Stomach (tissue), 9 donors: Measurements from ENCODE around the gene TIGAR. TPM values are rescaled to one million over a fixed set of nuclear protein-coding genes. Genes with fewer than 3 reads are reported as not detected.

Experiments
- DNase-seq, 2 donors: peaks; one replicate each; pipeline versions ENCODE4 v3.0.0 to v3.0.0-alpha.2; 2013 to 2019
- H3K27ac ChIP-seq, 5 donors: fragments of 200-600 bp in 4 of 5; sonication (generic) in 4 of 5; one replicate each; pipeline ENCODE4 v1.5.1; 2013 to 2019; ENCODE audit warnings: mild to moderate bottlenecking in 1 of 5, moderate library complexity in 1 of 5
- H3K27me3 ChIP-seq, 3 donors: fragments of 200-600 bp; sonication (generic); one replicate each; pipeline ENCODE4 v1.5.1; 2017 to 2019; ENCODE audit warnings: mixed run types in 1 of 3
- H3K36me3 ChIP-seq, 4 donors: fragments of 200-600 bp; sonication (generic); 1 replicate in 3 of 4; 2 replicates in 1 of 4; pipeline ENCODE4 v1.5.1; 2016 to 2019
- H3K4me1 ChIP-seq, 4 donors: fragments of 200-600 bp; sonication (generic); one replicate each; pipeline ENCODE4 v1.5.1; 2016 to 2019
- H3K4me3 ChIP-seq, 4 donors: fragments of 200-600 bp; sonication (generic) in 3 of 4; one replicate each; pipeline ENCODE4 v1.5.1; 2016 to 2019; ENCODE audit warnings: mild to moderate bottlenecking in 1 of 4
- H3K9me3 ChIP-seq, 4 donors: fragments of 200-600 bp; sonication (generic); one replicate each; pipeline ENCODE4 v1.5.1; 2016 to 2019
- CTCF ChIP-seq, 7 experiments: fragments of 450-650 bp in 4 of 7; fragments of 200-600 bp in 3 of 7; sonication (generic) in 3 of 7; IDR thresholded peaks; one replicate each; pipeline ENCODE4 v1.5.1; 2016 to 2019; ENCODE audit warnings: antibody characterized with exemption in 7 of 7, control low read depth in 2 of 7, mild to moderate bottlenecking in 1 of 7
- EP300 ChIP-seq: sonication (generic); formaldehyde crosslinking; IDR thresholded peaks from one replicate; pipeline ENCODE4 v1.6.1; 2017; ENCODE audit warnings: antibody characterized with exemption
- POLR2A ChIP-seq, 4 donors: fragments of 450-650 bp; IDR thresholded peaks; one replicate each; pipeline ENCODE4 v1.6.1; 2016; ENCODE audit warnings: antibody characterized with exemption in 4 of 4, control low read depth in 2 of 4, mild to moderate bottlenecking in 1 of 4, moderate library complexity in 1 of 4
- POLR2AphosphoS5 ChIP-seq, 3 donors: sonication (generic); formaldehyde crosslinking; IDR thresholded peaks; one replicate each; pipeline ENCODE4 v1.6.1; 2016; ENCODE audit warnings: antibody characterized with exemption in 3 of 3
- WGBS, 5 donors: extraction: QIAGEN DNeasy Blood & Tissue Kit in 3 of 5; methylation state at CpG; one replicate each; pipeline versions ENCODE4 v1.1.5 to v1.1.7; 2013 to 2018; 5-methylcytosine and 5-hydroxymethylcytosine counted together
- intact Hi-C: fragments of 100-400 bp; cut with DNase I; formaldehyde crosslinking; loops from one replicate; pipeline ENCODE4 v1.15.1; 2023; ENCODE audit warnings: low total_unique reads
- polyA plus RNA-seq, 3 donors: library from polyadenylated mRNA; stranded (reverse); fragments of 200-250 nt; gene quantifications; one replicate each; pipeline ENCODE4 v1.2.3, GENCODE V29; 2013
- total RNA-seq, 5 donors: library from RNA; depleted of rRNA; stranded (reverse); fragments of >200 nt; gene quantifications; one replicate each; pipeline versions ENCODE4 v1.1.0 to v1.2.3, GENCODE V29; 2014 to 2016
- donor health status: healthy with polysubstance abuse.
- donor health status: Bipolar disorder and iron deficiency.
- donor health status: healthy.

Gene TIGAR
- total and polyA plus RNA-seq, 8 donors = 0.45 to 149 (median 5.5) TPM; not detected in 1

GRCh38 chr12:4392223-4392742, 71.3 kb downstream of the TIGAR start:
- intact Hi-C loops = no loop called here
- H3K4me3 ChIP-seq = no peak overlapping the region
- no peaks in the 10 kb centered on the region for H3K9me3 ChIP-seq
- WGBS, 5 donors = 44 to 57% (median 48%) methylated on average over 13 to 15 of the region's 15 CpGs
- no peak overlapping the region for H3K27ac ChIP-seq
- no peaks in the 10 kb centered on the region for H3K36me3 ChIP-seq
- peaks cover 0 to 31% (median 0%) of the 10 kb centered on the region in 3 donors for H3K27me3 ChIP-seq
- no peaks in the 10 kb centered on the region for H3K4me1 ChIP-seq
- DNase-seq = peak in 1 of 2 donors; percentile 53
- TF ChIP-seq CTCF (IDR thresholded peaks at IDR 0.05) = no peak
- TF ChIP-seq EP300 = no peak
- no peak for TF ChIP-seq POLR2A (IDR thresholded peaks at IDR 0.05)
- TF ChIP-seq POLR2AphosphoS5 (IDR thresholded peaks at IDR 0.05) = no peak

GRCh38 chr12:4393211-4393610, 72.2 kb downstream of the TIGAR start:
- Histone ChIP-seq H3K4me3 (no peak overlapping the region), H3K36me3 (no peaks in the 10 kb centered on the region), H3K27me3 (peaks cover 0 to 31% (median 0%) of the 10 kb centered on the region in 3 donors), H3K9me3 (no peaks in the 10 kb centered on the region), H3K27ac (no peak overlapping the region), H3K4me1 (no peaks in the 10 kb centered on the region)
- no peak for DNase-seq
- TF ChIP-seq EP300 (no peak), CTCF (IDR thresholded peaks at IDR 0.05) (no peak), POLR2A (IDR thresholded peaks at IDR 0.05) (no peak), POLR2AphosphoS5 (IDR thresholded peaks at IDR 0.05) (no peak)
- WGBS, 5 donors = 70 to 84% (median 77%) methylated on average over 5 of the region's 5 CpGs
- intact Hi-C loops = no loop called here

GRCh38 chr12:4395818-4396217, 74.8 kb downstream of the TIGAR start:
- no peak overlapping the region for H3K27ac ChIP-seq
- H3K9me3 ChIP-seq = no peaks in the 10 kb centered on the region
- no peaks in the 10 kb centered on the region for H3K4me1 ChIP-seq
- intact Hi-C loops = no loop called here
- DNase-seq = no peak
- WGBS, 5 donors = 57 to 89% (median 75%) methylated on average over 2 of the region's 2 CpGs
- no peak overlapping the region for H3K4me3 ChIP-seq
- TF ChIP-seq CTCF (IDR thresholded peaks at IDR 0.05) (no peak), EP300 (no peak), POLR2A (IDR thresholded peaks at IDR 0.05) (no peak), POLR2AphosphoS5 (IDR thresholded peaks at IDR 0.05) (no peak)
- H3K27me3 ChIP-seq = peaks cover 0 to 31% (median 0%) of the 10 kb centered on the region in 3 donors
- no peaks in the 10 kb centered on the region for H3K36me3 ChIP-seq

- intact Hi-C loops = no loop called here
Measured at GRCh38 chr12:4401117-4401516, 80.1 kb downstream of the TIGAR start.

More at GRCh38 chr12:4401117-4401516, 80.1 kb downstream of the TIGAR start:
- Histone ChIP-seq H3K27ac (no peak overlapping the region), H3K36me3 (no peaks in the 10 kb centered on the region), H3K9me3 (no peaks in the 10 kb centered on the region), H3K4me1 (no peaks in the 10 kb centered on the region), H3K27me3 (no peaks in the 10 kb centered on the region), H3K4me3 (no peak overlapping the region)
- WGBS, 5 donors = 78 to 86% (median 81%) methylated on average over 3 of the region's 3 CpGs
- TF ChIP-seq EP300 (no peak), CTCF (IDR thresholded peaks at IDR 0.05) (no peak), POLR2AphosphoS5 (IDR thresholded peaks at IDR 0.05) (no peak), POLR2A (IDR thresholded peaks at IDR 0.05) (no peak)
- DNase-seq = no peak
